SK-N-SH (cell line): ENCODE measurements around the gene PLAC1. TPM values are rescaled to one million over a fixed set of nuclear protein-coding genes. Genes with fewer than 3 reads are reported as not detected.

Experiments
- CTCF ChIA-PET: fragments of 300-600, 350-600 bp; formaldehyde crosslinking; extraction: SDS; loops from one replicate; lab custom pipeline; 2021; lab: Yijun Ruan, JAX
- POLR2A ChIA-PET: fragments of 350-600 bp; sonication (Branson Sonifier 250); formaldehyde crosslinking; extraction: SDS; loops from one replicate; lab custom pipeline; 2020; ENCODE audit warnings: antibody characterized with exemption, inconsistent platforms; lab: Yijun Ruan, JAX
- DNase-seq: peaks from one replicate; pipeline ENCODE4 v3.0.0; 2012
- H2AFZ ChIP-seq: fragments of 200-600 bp; sonication (generic); 2 replicates; pipeline ENCODE4 v1.8.1; 2016; ENCODE audit warnings: antibody characterized with exemption, mild to moderate bottlenecking, low read depth
- H3F3A ChIP-seq: fragments of 200-600 bp; sonication (generic); replicated peaks from 2 replicates; pipeline ENCODE3; 2016; ENCODE audit warnings: antibody characterized with exemption, mild to moderate bottlenecking; ENCODE audit not compliant: insufficient read depth
- H3K27ac ChIP-seq, 2 experiments: fragments of 200-500 bp in 1 of 2; fragments of 200-600 bp in 1 of 2; sonication (Bioruptor generic) in 1 of 2; sonication (generic), shearing (Covaris generic) in 1 of 2; 2 replicates each; pipeline versions ENCODE4 v1.5.1 to v1.6.1; 2014 to 2016; ENCODE audit warnings: low read depth in 2 of 2, inconsistent platforms in 1 of 2, low read length in 1 of 2, mild to moderate bottlenecking in 1 of 2, mixed read lengths in 1 of 2
- H3K27me3 ChIP-seq: fragments of 200-600 bp; sonication (generic), shearing (Covaris generic); 2 replicates; pipeline ENCODE4 v1.6.1; 2016; ENCODE audit warnings: mixed run types; ENCODE audit not compliant: insufficient read depth
- H3K36me3 ChIP-seq, 2 experiments: fragments of 200-500 bp in 1 of 2; fragments of 200-600 bp in 1 of 2; sonication (Bioruptor generic) in 1 of 2; sonication (generic) in 1 of 2; replicated peaks in 1 of 2; 2 replicates each; pipeline versions ENCODE3 to v1.5.1; 2014 to 2016; ENCODE audit warnings: low read length in 1 of 2, mild to moderate bottlenecking in 1 of 2; ENCODE audit not compliant: insufficient read depth in 2 of 2, control insufficient read depth in 1 of 2
- H3K4me1 ChIP-seq, 2 experiments: fragments of 200-500 bp in 1 of 2; fragments of 200-600 bp in 1 of 2; sonication (Bioruptor generic) in 1 of 2; sonication (generic), shearing (Covaris generic) in 1 of 2; 2 replicates each; pipeline versions ENCODE4 v1.5.1 to v1.6.1; 2014 to 2016; ENCODE audit warnings: low read depth in 1 of 2, low read length in 1 of 2, mixed run types in 1 of 2; ENCODE audit not compliant: insufficient read depth in 2 of 2, control insufficient read depth in 1 of 2
- H3K4me2 ChIP-seq: fragments of 200-600 bp; sonication (generic), shearing (Covaris generic); 2 replicates; pipeline ENCODE4 v1.6.1; 2017; ENCODE audit warnings: mixed run types
- H3K4me3 ChIP-seq, 2 experiments: fragments of 200-500 bp in 1 of 2; fragments of 200-600 bp in 1 of 2; sonication (Bioruptor generic) in 1 of 2; sonication (generic), shearing (Covaris generic) in 1 of 2; 2 replicates each; pipeline versions ENCODE4 v1.5.1 to v1.8.1; 2014 to 2016; ENCODE audit warnings: low read depth in 2 of 2, inconsistent platforms in 1 of 2, low read length in 1 of 2, mild to moderate bottlenecking in 1 of 2, mixed read lengths in 1 of 2, moderate library complexity in 1 of 2
- H3K79me2 ChIP-seq: fragments of 200-600 bp; sonication (generic); 2 replicates; pipeline ENCODE4 v1.8.1; 2017; ENCODE audit warnings: mild to moderate bottlenecking; ENCODE audit not compliant: insufficient read depth
- H3K9ac ChIP-seq: fragments of 200-600 bp; sonication (generic); 2 replicates; pipeline ENCODE4 v1.6.1; 2017; ENCODE audit warnings: mixed run types
- H3K9me2 ChIP-seq: fragments of 200-600 bp; sonication (generic); 2 replicates; pipeline ENCODE4 v1.6.1; 2017; ENCODE audit warnings: mixed run types
- H3K9me3 ChIP-seq: fragments of 200-600 bp; sonication (generic); 2 replicates; pipeline ENCODE4 v1.6.1; 2017; ENCODE audit warnings: mixed run types, mild to moderate bottlenecking, moderate library complexity
- H4K20me1 ChIP-seq: fragments of 200-600 bp; sonication (generic); 2 replicates; pipeline ENCODE4 v1.6.1; 2017; ENCODE audit warnings: mild to moderate bottlenecking, mixed run types; ENCODE audit not compliant: insufficient read depth
- ELF1 ChIP-seq: IDR thresholded peaks from 2 replicates; pipeline ENCODE4 v1.4.0; 2012
- EP300 ChIP-seq, 2 experiments: IDR thresholded peaks; 2 replicates each; pipeline versions ENCODE4 v1.4.0 to v1.6.1; 2012; ENCODE audit warnings: borderline replicate concordance in 1 of 2, low read depth in 1 of 2, low read length in 1 of 2
- FOSL2 ChIP-seq: IDR thresholded peaks from 2 replicates; pipeline ENCODE4 v1.4.0; 2012; ENCODE audit warnings: low read depth, mild to moderate bottlenecking, moderate library complexity, borderline replicate concordance
- FOXM1 ChIP-seq: IDR thresholded peaks from 2 replicates; pipeline ENCODE4 v1.4.0; 2012; ENCODE audit warnings: low read depth, mild to moderate bottlenecking
- GABPA ChIP-seq: IDR thresholded peaks from 2 replicates; pipeline ENCODE4 v1.4.0; 2012; ENCODE audit warnings: low read depth, mild to moderate bottlenecking
- GATA2 ChIP-seq: sonication (generic); formaldehyde crosslinking; IDR thresholded peaks from 2 replicates; pipeline ENCODE4 v1.5.0; 2020; ENCODE audit warnings: mild to moderate bottlenecking, missing genetic modification reagents
- JUND ChIP-seq: IDR thresholded peaks from 2 replicates; pipeline ENCODE4 v1.4.0; 2012
- MAX ChIP-seq: IDR thresholded peaks from 2 replicates; pipeline ENCODE4 v1.4.0; 2012; ENCODE audit warnings: low read depth
- MEF2A ChIP-seq: IDR thresholded peaks from 2 replicates; pipeline ENCODE4 v1.4.0; 2012; ENCODE audit warnings: low read depth, borderline replicate concordance
- NFIC ChIP-seq: IDR thresholded peaks from 2 replicates; pipeline ENCODE4 v1.4.0; 2012; ENCODE audit warnings: borderline replicate concordance
- PBX3 ChIP-seq: IDR thresholded peaks from 2 replicates; pipeline ENCODE4; 2012
- POLR2AphosphoS5 ChIP-seq: IDR thresholded peaks from 2 replicates; pipeline ENCODE4 v1.6.1; 2012; ENCODE audit warnings: low read depth, low read length
- REST ChIP-seq: IDR thresholded peaks from 2 replicates; pipeline ENCODE4 v1.6.1; 2012; ENCODE audit warnings: mild to moderate bottlenecking, low read depth, low read length, moderate library complexity
- RXRA ChIP-seq: IDR thresholded peaks from 2 replicates; pipeline ENCODE4 v1.4.0; 2012; ENCODE audit warnings: low read depth, mild to moderate bottlenecking, borderline replicate concordance
- SMC3 ChIP-seq: IDR thresholded peaks from 2 replicates; pipeline ENCODE4 v1.6.1; 2012; ENCODE audit warnings: low read depth, low read length, improper control_type of control experiment
- TAF1 ChIP-seq: IDR thresholded peaks from 2 replicates; pipeline ENCODE4 v1.6.1; 2012; ENCODE audit warnings: low read depth, mild to moderate bottlenecking, low read length, moderate library complexity, borderline replicate concordance
- TCF12 ChIP-seq: IDR thresholded peaks from 2 replicates; pipeline ENCODE4 v1.4.0; 2012
- USF2 ChIP-seq: fragments of 150-350 bp; IDR thresholded peaks from 2 replicates; pipeline ENCODE4 v1.6.1; 2017; ENCODE audit warnings: antibody characterized with exemption, low read length, low read depth, borderline replicate concordance
- ZBTB33 ChIP-seq: IDR thresholded peaks from 2 replicates; pipeline ENCODE4 v1.4.0; 2012; ENCODE audit warnings: low read depth, borderline replicate concordance
- WGBS: methylation state at CpG from one replicate; pipeline ENCODE4 v1.1.6; 2017; ENCODE audit warnings: low lambda C conversion rate; 5-methylcytosine and 5-hydroxymethylcytosine counted together
- polyA plus RNA-seq, 3 experiments: library from polyadenylated mRNA; depleted of rRNA; stranded (reverse); fragments of >200 nt; gene quantifications; 2 replicates each; pipeline ENCODE4 v1.2.3, GENCODE V29; 2012

PLAC1 gene
- polyA plus RNA-seq, 1 of the 3 experiments (the other 2 are of a cell fraction), result 50.9 TPM

- ChIA-PET CTCF (no interaction called here), POLR2A (no interaction called here)
- Histone ChIP-seq H3K27ac (peak overlapping the region; percentile 93 to 99), H3K4me2 (peak overlapping the region; percentile 80), H4K20me1 (no peaks in the 10 kb centered on the region), H3K9ac (peak overlapping the region; percentile 70), H3K27me3 (no peaks in the 10 kb centered on the region), H3K9me3 (no peaks in the 10 kb centered on the region), H3K4me1 (peaks cover 7 to 21% of the 10 kb centered on the region in 2 experiments; a peak in 3 of 4 replicates), H3K9me2 (no peaks in the 10 kb centered on the region), H3F3A (peaks cover 32% of the 10 kb centered on the region), H3K79me2 (no peaks in the 10 kb centered on the region), H3K36me3 (no peaks in the 10 kb centered on the region), H2AFZ (no peak overlapping the region), H3K4me3 (peak overlapping the region in 1 of 2 experiments; percentile 18; a peak in 1 of 4 replicates)
- 0% methylated on average over 1 of the region's 1 CpG for WGBS
- no peak for DNase-seq
- peak; percentile 45 for TF ChIP-seq NFIC
- 0 out of 2 replicates have a peak, but pooled peaks have one; percentile 22 for TF ChIP-seq GABPA
- peak; percentile 67 for TF ChIP-seq MEF2A
- peak; percentile 39 for TF ChIP-seq TAF1
- TF ChIP-seq FOXM1, result peak; percentile 63; the same call in 1 of the 2 replicates
- no peak for TF ChIP-seq USF2
- TF ChIP-seq FOSL2, result peak; percentile 45; the same call in 1 of the 2 replicates
- TF ChIP-seq MAX, result peak; percentile 11; the same call in 1 of the 2 replicates
- peak; percentile 83 for TF ChIP-seq TCF12
- peak; percentile 56 for TF ChIP-seq REST
- TF ChIP-seq PBX3, result peak; percentile 90
- TF ChIP-seq EP300 (IDR thresholded peaks at IDR 0.05; ENCODE audit: borderline replicate concordance in 1 of 2, low read depth in 1 of 2, low read length in 1 of 2), result peak; percentile 4 to 85
- TF ChIP-seq SMC3, result no peak
- no peak; the same call in none of the 2 replicates for TF ChIP-seq ZBTB33
- peak; percentile 76 for TF ChIP-seq JUND
- TF ChIP-seq ELF1, result no peak
- TF ChIP-seq GATA2, result no peak
- peak; percentile 53; the same call in 1 of the 2 replicates for TF ChIP-seq POLR2AphosphoS5
- TF ChIP-seq RXRA, result peak; percentile 48
These were observed 12.1 kb upstream of the PLAC1 start for GRCh38 chrX:134670134-134670924.
